Thyroid gland (tissue), 4 donors: Measurements from ENCODE around the gene XK.

ENCODE experiments used
- POLR2A ChIP-seq, 2 donors: fragments of 450-650 bp; IDR thresholded peaks; one replicate each; pipeline ENCODE4 v1.6.1; 2017; ENCODE audit warnings: antibody characterized with exemption in 2 of 2, mild to moderate bottlenecking in 2 of 2, moderate library complexity in 1 of 2
- TF ChIP-seq, protein P1 (sequence below), 6 experiments: fragments of 200-600 bp in 3 of 6; fragments of 450-650 bp in 3 of 6; sonication (generic) in 3 of 6; IDR thresholded peaks; one replicate each; pipeline ENCODE4 v1.5.1; 2016 to 2019; ENCODE audit warnings: antibody characterized with exemption in 6 of 6, mild to moderate bottlenecking in 2 of 6, inconsistent platforms in 1 of 6, moderate library complexity in 1 of 6

DNA sequence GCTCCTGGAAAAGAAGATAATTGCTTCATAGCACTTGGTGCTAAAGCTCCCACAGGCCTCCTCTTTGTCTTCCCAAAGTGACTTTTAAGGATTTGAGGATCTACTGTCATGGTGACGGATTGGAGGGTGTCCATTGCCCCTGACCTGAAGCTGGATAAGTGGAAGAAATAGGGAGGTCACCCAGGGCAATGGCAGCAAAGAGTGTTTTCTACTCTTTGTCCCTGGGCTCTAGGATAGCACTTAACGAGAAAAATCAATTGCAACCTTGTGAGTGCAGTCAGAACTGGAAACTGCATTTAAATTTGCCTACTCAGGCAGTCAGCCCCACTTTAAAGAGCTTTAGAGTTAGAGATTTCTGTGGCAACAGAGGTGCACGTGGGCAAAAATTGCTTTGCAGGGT, 43.7 kb upstream of the XK start:
- TF ChIP-seq, protein P1, sequence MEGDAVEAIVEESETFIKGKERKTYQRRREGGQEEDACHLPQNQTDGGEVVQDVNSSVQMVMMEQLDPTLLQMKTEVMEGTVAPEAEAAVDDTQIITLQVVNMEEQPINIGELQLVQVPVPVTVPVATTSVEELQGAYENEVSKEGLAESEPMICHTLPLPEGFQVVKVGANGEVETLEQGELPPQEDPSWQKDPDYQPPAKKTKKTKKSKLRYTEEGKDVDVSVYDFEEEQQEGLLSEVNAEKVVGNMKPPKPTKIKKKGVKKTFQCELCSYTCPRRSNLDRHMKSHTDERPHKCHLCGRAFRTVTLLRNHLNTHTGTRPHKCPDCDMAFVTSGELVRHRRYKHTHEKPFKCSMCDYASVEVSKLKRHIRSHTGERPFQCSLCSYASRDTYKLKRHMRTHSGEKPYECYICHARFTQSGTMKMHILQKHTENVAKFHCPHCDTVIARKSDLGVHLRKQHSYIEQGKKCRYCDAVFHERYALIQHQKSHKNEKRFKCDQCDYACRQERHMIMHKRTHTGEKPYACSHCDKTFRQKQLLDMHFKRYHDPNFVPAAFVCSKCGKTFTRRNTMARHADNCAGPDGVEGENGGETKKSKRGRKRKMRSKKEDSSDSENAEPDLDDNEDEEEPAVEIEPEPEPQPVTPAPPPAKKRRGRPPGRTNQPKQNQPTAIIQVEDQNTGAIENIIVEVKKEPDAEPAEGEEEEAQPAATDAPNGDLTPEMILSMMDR (IDR thresholded peaks at IDR 0.05), result no peak
- no peak for TF ChIP-seq POLR2A (IDR thresholded peaks at IDR 0.05)
